H1 (cell line): ENCODE data around the gene PAXIP1. TPM values are rescaled to one million over a fixed set of nuclear protein-coding genes. Genes with fewer than 3 reads are reported as not detected.

ENCODE experiments used
- BACH1 ChIP-seq: IDR thresholded peaks from 2 replicates; pipeline ENCODE4 v1.6.1; 2012; ENCODE audit warnings: low read length, improper control_type of control experiment
- CEBPB ChIP-seq: IDR thresholded peaks from 2 replicates; pipeline ENCODE4 v1.6.1; 2012; ENCODE audit warnings: low read depth, low read length
- CHD1 ChIP-seq: IDR thresholded peaks from 2 replicates; pipeline ENCODE4 v1.6.1; 2012; ENCODE audit warnings: low read depth, low read length, improper control_type of control experiment
- E2F6 ChIP-seq: IDR thresholded peaks from 2 replicates; pipeline ENCODE4 v1.6.1; 2012; ENCODE audit warnings: inconsistent platforms
- KDM5A ChIP-seq: fragments of 200-600 bp; IDR thresholded peaks from 2 replicates; pipeline ENCODE4 v1.7.1; 2012; ENCODE audit warnings: mild to moderate bottlenecking, low read length, inconsistent platforms, mixed read lengths
- SP4 ChIP-seq: IDR thresholded peaks from 2 replicates; pipeline ENCODE4 v1.6.1; 2012; ENCODE audit warnings: low read length, inconsistent platforms
- ZNF274 ChIP-seq: IDR thresholded peaks from 2 replicates; pipeline ENCODE4 v1.7.0; 2012; ENCODE audit warnings: low read length, borderline replicate concordance; ENCODE audit errors: extremely low read depth
- polyA plus RNA-seq, 7 experiments: library from polyadenylated mRNA; depleted of rRNA in 3 of 7; stranded (reverse) in 5 of 7; unstranded in 2 of 7; fragments of >200 nt in 5 of 7; fragments of 200-250 nt in 2 of 7; gene quantifications; 1 replicate in 5 of 7; 2 replicates in 1 of 7; 4 replicates in 1 of 7; pipeline versions ENCODE4 v1.2.1 to v1.2.3, GENCODE V29; 2011 to 2013; ENCODE audit warnings: missing spikeins in 2 of 7, mixed read lengths in 2 of 7
- total RNA-seq: library from RNA; stranded (reverse); fragmentation: NEBNext Ultra II Directional; extraction: Animal tissue kit (Norgen Biotek cat#: 25700); gene quantifications from 2 replicates; pipeline ENCODE4 v1.2.1, GENCODE V29; 2021
- TF ChIP-seq, protein P1 (sequence below): fragments of 300-600 bp; sonication (generic); IDR thresholded peaks from 2 replicates; pipeline ENCODE4 v1.7.1; 2012; ENCODE audit warnings: low read length, moderate library complexity, mild to moderate bottlenecking, inconsistent platforms; ENCODE audit not compliant: insufficient replicate concordance
- TF ChIP-seq, protein P2 (sequence below), 3 experiments: IDR thresholded peaks; 1 replicate in 2 of 3; 2 replicates in 1 of 3; pipeline versions ENCODE4 v1.5.1 to v1.6.1; 2011; ENCODE audit warnings: low read length in 3 of 3, mild to moderate bottlenecking in 3 of 3, inconsistent platforms in 2 of 3, low read depth in 1 of 3, moderate library complexity in 1 of 3; ENCODE audit not compliant: insufficient read depth in 1 of 3; ENCODE audit errors: control extremely low read depth in 1 of 3

Gene PAXIP1
- total and polyA plus RNA-seq, 2 of the 8 experiments (the other 6 are each of a cell fraction or from before 2014, with no cell fraction given), result 32.4 to 32.8 TPM

- TF ChIP-seq, protein P1, sequence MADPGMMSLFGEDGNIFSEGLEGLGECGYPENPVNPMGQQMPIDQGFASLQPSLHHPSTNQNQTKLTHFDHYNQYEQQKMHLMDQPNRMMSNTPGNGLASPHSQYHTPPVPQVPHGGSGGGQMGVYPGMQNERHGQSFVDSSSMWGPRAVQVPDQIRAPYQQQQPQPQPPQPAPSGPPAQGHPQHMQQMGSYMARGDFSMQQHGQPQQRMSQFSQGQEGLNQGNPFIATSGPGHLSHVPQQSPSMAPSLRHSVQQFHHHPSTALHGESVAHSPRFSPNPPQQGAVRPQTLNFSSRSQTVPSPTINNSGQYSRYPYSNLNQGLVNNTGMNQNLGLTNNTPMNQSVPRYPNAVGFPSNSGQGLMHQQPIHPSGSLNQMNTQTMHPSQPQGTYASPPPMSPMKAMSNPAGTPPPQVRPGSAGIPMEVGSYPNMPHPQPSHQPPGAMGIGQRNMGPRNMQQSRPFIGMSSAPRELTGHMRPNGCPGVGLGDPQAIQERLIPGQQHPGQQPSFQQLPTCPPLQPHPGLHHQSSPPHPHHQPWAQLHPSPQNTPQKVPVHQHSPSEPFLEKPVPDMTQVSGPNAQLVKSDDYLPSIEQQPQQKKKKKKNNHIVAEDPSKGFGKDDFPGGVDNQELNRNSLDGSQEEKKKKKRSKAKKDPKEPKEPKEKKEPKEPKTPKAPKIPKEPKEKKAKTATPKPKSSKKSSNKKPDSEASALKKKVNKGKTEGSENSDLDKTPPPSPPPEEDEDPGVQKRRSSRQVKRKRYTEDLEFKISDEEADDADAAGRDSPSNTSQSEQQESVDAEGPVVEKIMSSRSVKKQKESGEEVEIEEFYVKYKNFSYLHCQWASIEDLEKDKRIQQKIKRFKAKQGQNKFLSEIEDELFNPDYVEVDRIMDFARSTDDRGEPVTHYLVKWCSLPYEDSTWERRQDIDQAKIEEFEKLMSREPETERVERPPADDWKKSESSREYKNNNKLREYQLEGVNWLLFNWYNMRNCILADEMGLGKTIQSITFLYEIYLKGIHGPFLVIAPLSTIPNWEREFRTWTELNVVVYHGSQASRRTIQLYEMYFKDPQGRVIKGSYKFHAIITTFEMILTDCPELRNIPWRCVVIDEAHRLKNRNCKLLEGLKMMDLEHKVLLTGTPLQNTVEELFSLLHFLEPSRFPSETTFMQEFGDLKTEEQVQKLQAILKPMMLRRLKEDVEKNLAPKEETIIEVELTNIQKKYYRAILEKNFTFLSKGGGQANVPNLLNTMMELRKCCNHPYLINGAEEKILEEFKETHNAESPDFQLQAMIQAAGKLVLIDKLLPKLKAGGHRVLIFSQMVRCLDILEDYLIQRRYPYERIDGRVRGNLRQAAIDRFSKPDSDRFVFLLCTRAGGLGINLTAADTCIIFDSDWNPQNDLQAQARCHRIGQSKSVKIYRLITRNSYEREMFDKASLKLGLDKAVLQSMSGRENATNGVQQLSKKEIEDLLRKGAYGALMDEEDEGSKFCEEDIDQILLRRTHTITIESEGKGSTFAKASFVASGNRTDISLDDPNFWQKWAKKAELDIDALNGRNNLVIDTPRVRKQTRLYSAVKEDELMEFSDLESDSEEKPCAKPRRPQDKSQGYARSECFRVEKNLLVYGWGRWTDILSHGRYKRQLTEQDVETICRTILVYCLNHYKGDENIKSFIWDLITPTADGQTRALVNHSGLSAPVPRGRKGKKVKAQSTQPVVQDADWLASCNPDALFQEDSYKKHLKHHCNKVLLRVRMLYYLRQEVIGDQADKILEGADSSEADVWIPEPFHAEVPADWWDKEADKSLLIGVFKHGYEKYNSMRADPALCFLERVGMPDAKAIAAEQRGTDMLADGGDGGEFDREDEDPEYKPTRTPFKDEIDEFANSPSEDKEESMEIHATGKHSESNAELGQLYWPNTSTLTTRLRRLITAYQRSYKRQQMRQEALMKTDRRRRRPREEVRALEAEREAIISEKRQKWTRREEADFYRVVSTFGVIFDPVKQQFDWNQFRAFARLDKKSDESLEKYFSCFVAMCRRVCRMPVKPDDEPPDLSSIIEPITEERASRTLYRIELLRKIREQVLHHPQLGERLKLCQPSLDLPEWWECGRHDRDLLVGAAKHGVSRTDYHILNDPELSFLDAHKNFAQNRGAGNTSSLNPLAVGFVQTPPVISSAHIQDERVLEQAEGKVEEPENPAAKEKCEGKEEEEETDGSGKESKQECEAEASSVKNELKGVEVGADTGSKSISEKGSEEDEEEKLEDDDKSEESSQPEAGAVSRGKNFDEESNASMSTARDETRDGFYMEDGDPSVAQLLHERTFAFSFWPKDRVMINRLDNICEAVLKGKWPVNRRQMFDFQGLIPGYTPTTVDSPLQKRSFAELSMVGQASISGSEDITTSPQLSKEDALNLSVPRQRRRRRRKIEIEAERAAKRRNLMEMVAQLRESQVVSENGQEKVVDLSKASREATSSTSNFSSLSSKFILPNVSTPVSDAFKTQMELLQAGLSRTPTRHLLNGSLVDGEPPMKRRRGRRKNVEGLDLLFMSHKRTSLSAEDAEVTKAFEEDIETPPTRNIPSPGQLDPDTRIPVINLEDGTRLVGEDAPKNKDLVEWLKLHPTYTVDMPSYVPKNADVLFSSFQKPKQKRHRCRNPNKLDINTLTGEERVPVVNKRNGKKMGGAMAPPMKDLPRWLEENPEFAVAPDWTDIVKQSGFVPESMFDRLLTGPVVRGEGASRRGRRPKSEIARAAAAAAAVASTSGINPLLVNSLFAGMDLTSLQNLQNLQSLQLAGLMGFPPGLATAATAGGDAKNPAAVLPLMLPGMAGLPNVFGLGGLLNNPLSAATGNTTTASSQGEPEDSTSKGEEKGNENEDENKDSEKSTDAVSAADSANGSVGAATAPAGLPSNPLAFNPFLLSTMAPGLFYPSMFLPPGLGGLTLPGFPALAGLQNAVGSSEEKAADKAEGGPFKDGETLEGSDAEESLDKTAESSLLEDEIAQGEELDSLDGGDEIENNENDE, result no peak
- TF ChIP-seq CHD1 (no peak), KDM5A (no peak), E2F6 (no peak), ZNF274 (no peak), BACH1 (no peak), CEBPB (no peak), SP4 (no peak)
- TF ChIP-seq, protein P2, sequence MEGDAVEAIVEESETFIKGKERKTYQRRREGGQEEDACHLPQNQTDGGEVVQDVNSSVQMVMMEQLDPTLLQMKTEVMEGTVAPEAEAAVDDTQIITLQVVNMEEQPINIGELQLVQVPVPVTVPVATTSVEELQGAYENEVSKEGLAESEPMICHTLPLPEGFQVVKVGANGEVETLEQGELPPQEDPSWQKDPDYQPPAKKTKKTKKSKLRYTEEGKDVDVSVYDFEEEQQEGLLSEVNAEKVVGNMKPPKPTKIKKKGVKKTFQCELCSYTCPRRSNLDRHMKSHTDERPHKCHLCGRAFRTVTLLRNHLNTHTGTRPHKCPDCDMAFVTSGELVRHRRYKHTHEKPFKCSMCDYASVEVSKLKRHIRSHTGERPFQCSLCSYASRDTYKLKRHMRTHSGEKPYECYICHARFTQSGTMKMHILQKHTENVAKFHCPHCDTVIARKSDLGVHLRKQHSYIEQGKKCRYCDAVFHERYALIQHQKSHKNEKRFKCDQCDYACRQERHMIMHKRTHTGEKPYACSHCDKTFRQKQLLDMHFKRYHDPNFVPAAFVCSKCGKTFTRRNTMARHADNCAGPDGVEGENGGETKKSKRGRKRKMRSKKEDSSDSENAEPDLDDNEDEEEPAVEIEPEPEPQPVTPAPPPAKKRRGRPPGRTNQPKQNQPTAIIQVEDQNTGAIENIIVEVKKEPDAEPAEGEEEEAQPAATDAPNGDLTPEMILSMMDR (IDR thresholded peaks at IDR 0.05; ENCODE audit: control extremely low read depth in 1 of 3, insufficient read depth in 1 of 3, low read depth in 1 of 3, low read length in 3 of 3), result no peak
These were observed 106.8 kb downstream of the PAXIP1 start (continued) for GRCh38 chr7:154896076-154896475.
